ENCODE measurements around the gene CEP44. TPM values are rescaled to one million over a fixed set of nuclear protein-coding genes. Genes with fewer than 3 reads are reported as not detected.
"Not testable (repeated sequence)": the region's sequence is repeated elsewhere in the genome, so short reads cannot be mapped to it uniquely, and the experiment has no call there.

Gene CEP44
- total RNA-seq, 1 experiment from 2014 or later = 15.8 TPM

- peak overlapping the region; percentile 32 for H3K4me3 Mint-ChIP-seq (ENCODE audit: low read depth, unreplicated experiment)
- H3K9me3 Mint-ChIP-seq (ENCODE audit: low read depth, unreplicated experiment) = no peaks in the 10 kb centered on the region
- H3K36me3 Mint-ChIP-seq (ENCODE audit: insufficient read depth, unreplicated experiment) = no peaks in the 10 kb centered on the region
- CTCF ChIA-PET = interaction anchor here (1.0 kb wide), 1 partner anchor 12 kb away, joined by 3 read pairs; no protein-coding TSS in a partner anchor
- no peaks in the 10 kb centered on the region for H3K4me1 Mint-ChIP-seq (ENCODE audit: low read depth, unreplicated experiment)
- no peaks in the 10 kb centered on the region for H3K27me3 Mint-ChIP-seq (ENCODE audit: unreplicated experiment)
- intact Hi-C loops (cut with micrococcal nuclease; ENCODE audit: unreplicated experiment) = loop anchor here (2.0 kb wide), 1 partner anchor 37 kb away; no protein-coding TSS in a partner anchor
- TF ChIP-seq, protein P1, sequence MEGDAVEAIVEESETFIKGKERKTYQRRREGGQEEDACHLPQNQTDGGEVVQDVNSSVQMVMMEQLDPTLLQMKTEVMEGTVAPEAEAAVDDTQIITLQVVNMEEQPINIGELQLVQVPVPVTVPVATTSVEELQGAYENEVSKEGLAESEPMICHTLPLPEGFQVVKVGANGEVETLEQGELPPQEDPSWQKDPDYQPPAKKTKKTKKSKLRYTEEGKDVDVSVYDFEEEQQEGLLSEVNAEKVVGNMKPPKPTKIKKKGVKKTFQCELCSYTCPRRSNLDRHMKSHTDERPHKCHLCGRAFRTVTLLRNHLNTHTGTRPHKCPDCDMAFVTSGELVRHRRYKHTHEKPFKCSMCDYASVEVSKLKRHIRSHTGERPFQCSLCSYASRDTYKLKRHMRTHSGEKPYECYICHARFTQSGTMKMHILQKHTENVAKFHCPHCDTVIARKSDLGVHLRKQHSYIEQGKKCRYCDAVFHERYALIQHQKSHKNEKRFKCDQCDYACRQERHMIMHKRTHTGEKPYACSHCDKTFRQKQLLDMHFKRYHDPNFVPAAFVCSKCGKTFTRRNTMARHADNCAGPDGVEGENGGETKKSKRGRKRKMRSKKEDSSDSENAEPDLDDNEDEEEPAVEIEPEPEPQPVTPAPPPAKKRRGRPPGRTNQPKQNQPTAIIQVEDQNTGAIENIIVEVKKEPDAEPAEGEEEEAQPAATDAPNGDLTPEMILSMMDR (IDR thresholded peaks at IDR 0.05; ENCODE audit: unreplicated experiment) = no peak
- no peak for DNase-seq
- BruUV-seq (replicated peaks) = no TSS peak
- H3K27ac Mint-ChIP-seq (ENCODE audit: unreplicated experiment) = no peak overlapping the region
These were observed 23.6 kb upstream of the CEP44 start for GRCh38 chr4:174260099-174260498.

- DNase-seq; H3K4me3 Mint-ChIP-seq (ENCODE audit: low read depth, unreplicated experiment); BruUV-seq (replicated peaks); H3K36me3 Mint-ChIP-seq (ENCODE audit: insufficient read depth, unreplicated experiment); H3K27me3 Mint-ChIP-seq (ENCODE audit: unreplicated experiment); H3K27ac Mint-ChIP-seq (ENCODE audit: unreplicated experiment); H3K9me3 Mint-ChIP-seq (ENCODE audit: low read depth, unreplicated experiment); H3K4me1 Mint-ChIP-seq (ENCODE audit: low read depth, unreplicated experiment); CTCF ChIA-PET: not testable (repeated sequence)
- intact Hi-C loops (cut with micrococcal nuclease; ENCODE audit: unreplicated experiment) = loop anchor here (2.0 kb wide), 1 partner anchor 39 kb away; no protein-coding TSS in a partner anchor
These were observed 22.3 kb upstream of the CEP44 start for GRCh38 chr4:174261432-174261831.

DNA sequence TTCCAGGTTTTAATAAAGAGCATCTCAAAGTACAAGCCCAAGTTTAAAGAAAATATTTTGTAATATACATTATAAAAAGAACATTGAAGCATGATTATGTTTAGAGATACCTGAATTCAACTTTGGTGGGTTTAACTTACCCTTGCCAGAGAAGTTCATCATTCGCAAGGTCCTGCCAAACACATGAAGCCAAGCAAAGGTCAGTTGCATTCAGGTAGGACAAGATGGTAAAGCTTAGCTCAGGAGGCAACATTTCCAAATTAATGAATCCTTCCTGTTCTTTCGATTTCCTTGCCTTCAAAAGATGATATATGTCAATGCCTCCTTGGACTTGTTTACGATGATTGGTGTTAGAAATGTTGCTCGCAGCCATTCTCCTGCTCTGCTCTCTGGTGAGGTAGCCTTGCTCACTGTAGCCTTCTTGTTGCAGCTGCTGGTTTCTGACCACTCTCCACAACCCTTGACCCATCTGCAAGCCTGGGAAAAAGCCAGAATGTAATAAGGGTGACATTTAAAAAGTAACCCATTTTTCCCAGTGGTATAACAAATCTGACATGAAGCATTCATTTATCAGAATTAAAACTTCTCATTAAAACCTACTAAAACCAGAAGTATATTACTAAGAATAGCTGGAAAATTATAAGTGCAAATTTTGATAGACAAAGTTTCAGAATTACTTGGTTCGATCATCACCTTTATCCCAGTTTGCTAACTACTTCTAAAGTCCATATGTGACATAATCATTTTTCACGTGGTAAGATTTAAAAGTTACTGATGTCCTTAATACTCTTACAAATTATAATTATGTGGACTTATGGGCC is 20.9 kb upstream of the CEP44 start:
- Mint-ChIP-seq H3K27ac (ENCODE audit: unreplicated experiment) (no peak overlapping the region), H3K36me3 (ENCODE audit: insufficient read depth, unreplicated experiment) (no peaks in the 10 kb centered on the region), H3K4me1 (ENCODE audit: low read depth, unreplicated experiment) (no peaks in the 10 kb centered on the region), H3K9me3 (ENCODE audit: low read depth, unreplicated experiment) (no peaks in the 10 kb centered on the region), H3K4me3 (ENCODE audit: low read depth, unreplicated experiment) (no peak overlapping the region), H3K27me3 (ENCODE audit: unreplicated experiment) (no peaks in the 10 kb centered on the region)
- no TSS peak for BruUV-seq (replicated peaks)
- intact Hi-C loops (cut with micrococcal nuclease; ENCODE audit: unreplicated experiment) = no loop called here
- CTCF ChIA-PET = no interaction called here
- TF ChIP-seq, protein P1 (IDR thresholded peaks at IDR 0.05; ENCODE audit: unreplicated experiment) = no peak
- DNase-seq = no peak

DNA sequence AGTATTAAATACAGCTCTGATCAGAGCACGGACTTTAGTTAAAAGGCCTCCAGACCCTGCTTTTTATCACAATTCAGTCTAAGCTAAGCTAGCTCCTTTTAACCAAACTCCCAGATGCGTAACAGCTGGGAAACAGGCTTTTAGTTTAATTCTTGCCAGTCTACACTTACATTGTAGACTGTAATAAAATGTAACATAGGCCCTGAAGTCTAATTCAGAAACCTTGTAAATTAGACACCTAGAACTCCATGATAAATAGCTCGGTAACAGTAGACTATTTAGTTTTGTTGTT is 20.3 kb upstream of the CEP44 start:
- no peak for DNase-seq
- Mint-ChIP-seq H3K4me1 (ENCODE audit: low read depth, unreplicated experiment) (no peaks in the 10 kb centered on the region), H3K9me3 (ENCODE audit: low read depth, unreplicated experiment) (no peaks in the 10 kb centered on the region), H3K27me3 (ENCODE audit: unreplicated experiment) (no peaks in the 10 kb centered on the region), H3K27ac (ENCODE audit: unreplicated experiment) (no peak overlapping the region), H3K4me3 (ENCODE audit: low read depth, unreplicated experiment) (no peak overlapping the region), H3K36me3 (ENCODE audit: insufficient read depth, unreplicated experiment) (no peaks in the 10 kb centered on the region)
- TF ChIP-seq, protein P1 (IDR thresholded peaks at IDR 0.05; ENCODE audit: unreplicated experiment) = no peak
- intact Hi-C loops (cut with micrococcal nuclease; ENCODE audit: unreplicated experiment) = no loop called here
- CTCF ChIA-PET = no interaction called here
- BruUV-seq (replicated peaks) = no TSS peak

DNA sequence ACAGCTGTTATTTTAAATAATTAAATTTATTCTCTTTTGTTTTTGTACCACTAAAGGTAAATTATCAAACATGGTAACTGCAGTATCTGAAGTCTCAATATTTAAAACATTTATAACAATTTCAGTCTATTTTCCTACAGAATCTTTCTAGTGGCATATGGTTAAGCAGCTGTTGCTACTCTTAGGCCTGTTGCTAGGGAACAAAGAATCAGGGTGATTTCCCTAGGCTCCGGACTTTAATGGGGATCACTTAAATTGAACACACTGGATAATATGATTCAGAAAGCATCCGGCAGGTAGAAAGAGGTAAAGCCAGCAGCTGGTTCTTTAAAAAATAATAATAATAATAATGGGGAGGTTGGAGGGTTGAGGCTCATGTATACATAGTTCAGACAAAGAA is 17.8 kb upstream of the CEP44 start:
- BruUV-seq (replicated peaks) = no TSS peak
- Mint-ChIP-seq H3K4me1 (ENCODE audit: low read depth, unreplicated experiment) (no peaks in the 10 kb centered on the region), H3K36me3 (ENCODE audit: insufficient read depth, unreplicated experiment) (no peaks in the 10 kb centered on the region), H3K4me3 (ENCODE audit: low read depth, unreplicated experiment) (no peak overlapping the region), H3K9me3 (ENCODE audit: low read depth, unreplicated experiment) (no peaks in the 10 kb centered on the region), H3K27ac (ENCODE audit: unreplicated experiment) (no peak overlapping the region), H3K27me3 (ENCODE audit: unreplicated experiment) (no peaks in the 10 kb centered on the region)
- intact Hi-C loops (cut with micrococcal nuclease; ENCODE audit: unreplicated experiment) = no loop called here
- CTCF ChIA-PET = no interaction called here
- TF ChIP-seq, protein P1 (IDR thresholded peaks at IDR 0.05; ENCODE audit: unreplicated experiment) = no peak
- no peak for DNase-seq
